Stomach smooth muscle (tissue), 2 donors: ENCODE data around the gene TRAFD1.

Experiments used
- H3K27ac ChIP-seq: one replicate; pipeline ENCODE4 v1.7.0; 2013; ENCODE audit warnings: mild to moderate bottlenecking, low read length, inconsistent platforms
- H3K27me3 ChIP-seq, 2 donors: one replicate each; pipeline ENCODE4 v1.7.0; 2013; ENCODE audit warnings: low read length in 2 of 2; ENCODE audit not compliant: insufficient read depth in 2 of 2, control insufficient read depth in 1 of 2
- H3K36me3 ChIP-seq, 2 donors: one replicate each; pipeline ENCODE4 v1.7.0; 2013; ENCODE audit warnings: low read length in 2 of 2; ENCODE audit not compliant: control insufficient read depth in 2 of 2, insufficient read depth in 2 of 2
- H3K4me1 ChIP-seq: one replicate; pipeline ENCODE4 v1.7.0; 2013; ENCODE audit warnings: low read length; ENCODE audit not compliant: control insufficient read depth, insufficient read depth
- H3K4me3 ChIP-seq, 2 donors: one replicate each; pipeline ENCODE4 v1.7.0; 2013; ENCODE audit warnings: low read length in 2 of 2
- H3K9ac ChIP-seq, 2 donors: one replicate each; pipeline ENCODE4 v1.7.0; 2013; ENCODE audit warnings: low read length in 2 of 2, mild to moderate bottlenecking in 1 of 2
- H3K9me3 ChIP-seq, 2 donors: one replicate each; pipeline ENCODE4 v1.7.0; 2013; ENCODE audit warnings: low read length in 2 of 2; ENCODE audit not compliant: control insufficient read depth in 2 of 2
- donor health status: healthy.
- donor health status: Pancreatic carcinoma.

TRAFD1 gene

DNA sequence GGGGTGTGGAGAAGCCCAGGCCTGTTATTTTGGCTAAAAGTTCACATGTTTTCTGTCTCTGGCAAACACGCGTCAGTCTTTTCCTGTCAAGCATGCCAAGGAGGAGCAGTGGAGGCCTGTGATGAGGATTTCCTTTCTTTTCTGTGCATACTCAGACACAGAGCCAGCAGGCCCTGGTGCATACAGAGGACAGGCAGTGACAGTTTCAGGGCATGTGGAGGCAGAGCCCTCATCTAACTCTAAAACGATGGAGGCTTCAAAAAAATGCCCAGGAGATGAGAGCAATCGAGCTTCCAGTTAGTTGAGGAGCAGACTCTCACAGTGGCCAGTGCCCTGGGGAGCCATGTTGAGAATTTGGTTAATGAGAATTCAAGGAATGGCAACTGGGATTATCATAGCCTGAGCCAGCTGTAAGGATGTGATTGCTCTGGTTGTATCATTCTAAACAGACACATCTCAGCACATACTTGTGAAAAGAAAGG lies 66.5 kb downstream of the TRAFD1 start:
- Histone ChIP-seq H3K9me3 (no peaks in the 10 kb centered on the region), H3K27me3 (no peaks in the 10 kb centered on the region), H3K4me3 (no peak overlapping the region), H3K36me3 (peaks cover 56 to 58% of the 10 kb centered on the region in 2 donors), H3K9ac (no peak overlapping the region), H3K27ac (no peak overlapping the region), H3K4me1 (peaks cover 3% of the 10 kb centered on the region)

DNA sequence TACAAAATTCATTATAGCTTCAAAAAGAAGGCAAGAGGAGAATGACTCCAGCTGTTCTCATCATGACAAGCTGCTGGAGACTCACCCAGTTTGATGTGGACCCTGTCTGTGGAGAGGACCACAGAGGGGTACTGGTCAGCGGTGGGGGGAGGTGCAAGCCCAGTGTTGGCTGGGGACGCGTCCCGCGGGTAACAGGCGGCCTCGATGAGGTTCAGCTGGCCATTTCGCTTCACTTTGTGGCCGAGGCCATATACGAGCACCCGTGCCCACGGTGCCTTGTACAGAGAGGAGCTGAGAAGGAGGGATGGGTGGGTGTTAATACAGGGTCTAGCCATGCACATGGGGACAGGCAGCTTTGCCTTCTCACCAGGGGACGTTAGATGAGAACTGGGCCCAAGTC lies 67.1 kb downstream of the TRAFD1 start:
- Histone ChIP-seq H3K36me3 (peaks cover 56 to 60% of the 10 kb centered on the region in 2 donors), H3K9me3 (no peaks in the 10 kb centered on the region), H3K4me3 (no peak overlapping the region), H3K27me3 (no peaks in the 10 kb centered on the region), H3K9ac (no peak overlapping the region), H3K4me1 (peaks cover 3% of the 10 kb centered on the region), H3K27ac (no peak overlapping the region)

DNA sequence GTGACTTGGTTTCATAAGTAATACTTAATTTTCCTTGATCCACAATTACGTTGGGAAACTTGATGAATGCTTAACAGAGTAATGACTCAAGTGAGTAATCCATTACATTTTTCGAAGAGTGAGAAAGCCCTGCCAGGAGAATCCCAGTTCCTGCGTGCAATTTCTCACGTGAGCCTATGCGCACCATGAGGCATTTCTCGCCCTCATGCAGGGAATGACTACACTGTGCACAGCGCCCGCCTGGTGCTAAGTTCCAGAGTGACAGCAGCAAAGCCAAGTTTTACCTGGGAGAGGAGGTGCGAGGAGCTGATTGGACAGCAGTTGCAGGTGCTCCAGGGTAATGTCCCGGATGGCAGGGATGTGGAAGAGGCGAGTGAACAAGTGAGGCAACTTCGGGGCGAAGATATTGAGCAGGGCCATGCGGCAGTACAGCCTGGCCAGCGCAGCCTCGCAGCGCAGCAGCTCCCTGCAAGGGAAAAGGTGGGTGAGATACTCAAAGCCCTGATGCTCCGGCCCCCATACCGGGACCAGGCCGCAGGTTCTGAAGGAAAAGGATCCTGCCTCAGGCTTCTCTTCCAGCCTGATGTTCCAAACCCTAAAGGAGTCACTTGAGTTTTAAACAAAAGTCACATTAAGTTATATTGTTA lies 69.4 kb downstream of the TRAFD1 start:
- peaks cover 3% of the 10 kb centered on the region for H3K4me1 ChIP-seq
- no peak overlapping the region for H3K4me3 ChIP-seq
- H3K36me3 ChIP-seq: peaks cover 65 to 66% of the 10 kb centered on the region in 2 donors
- no peak overlapping the region for H3K9ac ChIP-seq
- no peak overlapping the region for H3K27ac ChIP-seq
- no peaks in the 10 kb centered on the region for H3K9me3 ChIP-seq
- no peaks in the 10 kb centered on the region for H3K27me3 ChIP-seq

DNA sequence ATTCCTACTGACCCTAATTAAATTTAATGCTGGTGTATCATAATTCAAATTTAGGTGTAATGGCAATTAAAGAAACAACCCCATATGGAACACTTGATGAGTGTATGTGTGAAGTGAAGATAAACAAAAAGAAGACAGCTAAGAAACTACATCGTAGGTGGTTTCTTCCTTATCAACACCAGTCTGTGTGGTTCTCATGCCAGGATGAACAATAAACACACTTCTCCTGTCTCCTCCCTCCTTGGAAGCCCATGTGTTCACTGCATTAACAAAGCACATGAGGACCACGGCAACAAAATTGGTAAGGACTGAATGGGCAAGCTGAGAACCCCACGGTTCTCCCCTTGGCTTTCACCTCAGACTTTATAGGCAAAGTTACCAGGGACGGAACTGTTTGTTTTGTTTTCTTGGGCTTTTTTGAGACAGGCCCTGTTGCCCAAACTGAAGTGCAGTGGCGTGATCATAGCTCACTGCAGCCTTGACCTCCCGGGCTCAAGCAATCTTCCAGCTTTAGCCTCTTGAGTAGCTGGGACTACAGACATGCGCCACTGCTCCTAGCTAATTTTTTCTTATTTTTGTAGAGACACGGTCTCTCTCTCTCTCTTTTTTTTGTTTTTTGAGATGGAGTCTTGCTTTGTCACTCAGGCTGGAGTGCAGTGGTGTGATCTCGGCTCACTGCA lies 71.0 kb downstream of the TRAFD1 start:
- no peak overlapping the region for H3K27ac ChIP-seq
- no peak overlapping the region for H3K9ac ChIP-seq
- peaks cover 63 to 65% of the 10 kb centered on the region in 2 donors for H3K36me3 ChIP-seq
- H3K9me3 ChIP-seq: no peaks in the 10 kb centered on the region
- H3K4me1 ChIP-seq: no peaks in the 10 kb centered on the region
- H3K27me3 ChIP-seq: no peaks in the 10 kb centered on the region
- no peak overlapping the region for H3K4me3 ChIP-seq

DNA sequence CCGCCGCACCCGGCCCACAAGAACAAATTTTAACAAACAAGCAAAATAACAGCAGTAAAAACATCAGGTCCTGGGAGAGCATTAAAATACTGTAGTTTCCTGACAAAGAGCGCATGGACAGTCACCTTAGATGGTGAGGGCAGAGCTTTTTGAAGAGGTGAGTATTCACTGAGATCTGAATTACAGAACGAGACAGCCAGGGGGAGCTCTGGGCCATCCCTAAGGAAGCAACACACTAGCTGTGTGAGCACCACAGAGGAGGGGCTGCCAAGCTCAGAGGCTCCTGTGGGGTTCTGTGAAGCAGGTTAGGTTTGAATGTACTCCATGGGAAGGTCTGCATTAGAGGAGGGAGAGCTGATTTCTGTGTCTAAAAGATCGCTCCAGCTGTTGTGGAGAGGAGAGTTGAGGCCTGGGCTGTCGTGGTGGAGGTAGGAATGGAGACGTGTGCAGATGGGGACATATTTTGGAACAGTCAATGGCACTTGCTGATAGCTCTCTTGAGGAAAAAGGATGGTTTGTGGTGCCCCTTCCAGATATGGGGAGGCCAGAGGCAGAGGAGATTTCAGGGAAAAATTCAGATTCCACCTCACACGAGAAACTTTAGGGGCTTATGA lies 72.9 kb downstream of the TRAFD1 start:
- H3K9me3 ChIP-seq: no peaks in the 10 kb centered on the region
- peaks cover 52% of the 10 kb centered on the region in 2 donors for H3K36me3 ChIP-seq
- no peak overlapping the region for H3K27ac ChIP-seq
- no peaks in the 10 kb centered on the region for H3K4me1 ChIP-seq
- H3K4me3 ChIP-seq: no peak overlapping the region
- no peak overlapping the region for H3K9ac ChIP-seq
- H3K27me3 ChIP-seq: no peaks in the 10 kb centered on the region

DNA sequence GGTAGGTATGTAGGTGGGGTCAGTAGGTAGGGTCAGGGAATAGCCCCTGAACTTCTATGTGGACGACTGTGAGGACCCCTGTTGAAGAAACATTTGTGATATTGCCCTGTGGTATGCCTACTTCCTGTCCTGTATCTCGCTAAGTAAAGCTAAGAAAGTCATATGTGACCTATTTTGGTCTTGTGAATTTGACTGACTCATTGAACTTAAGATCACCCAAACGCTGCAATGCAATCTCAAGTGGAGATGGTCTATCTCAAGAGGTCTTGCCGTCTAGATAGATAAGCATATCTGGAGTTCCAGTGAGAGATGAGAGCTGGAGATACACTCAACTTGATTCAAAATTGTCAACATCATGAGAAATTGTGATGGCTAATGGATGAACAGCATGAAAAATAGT lies 73.8 kb downstream of the TRAFD1 start:
- Histone ChIP-seq H3K27me3 (no peaks in the 10 kb centered on the region), H3K4me3 (no peak overlapping the region)

More for the DNA sequence above, 73.8 kb downstream of the TRAFD1 start:
- no peak overlapping the region for H3K9ac ChIP-seq
- peaks cover 48 to 49% of the 10 kb centered on the region in 2 donors for H3K36me3 ChIP-seq
- no peak overlapping the region for H3K27ac ChIP-seq
- no peaks in the 10 kb centered on the region for H3K4me1 ChIP-seq
- H3K9me3 ChIP-seq: no peaks in the 10 kb centered on the region
